ENCODE results near the gene KSR1. TPM values are rescaled to one million over a fixed set of nuclear protein-coding genes. Genes with fewer than 3 reads are reported as not detected.

KSR1 gene
- total and polyA plus RNA-seq, 2 experiments from 2014 or later, result 7.8 to 53.2 TPM

GRCh38 chr17:27669850-27670249 lies 213.6 kb downstream of the KSR1 start:
- Histone ChIP-seq H3K4me3 (no peak overlapping the region), H3K9me2 (ENCODE audit: insufficient read depth) (no peaks in the 10 kb centered on the region), H3K4me2 (no peak overlapping the region), H3K4me1 (ENCODE audit: insufficient read depth) (no peaks in the 10 kb centered on the region), H4K20me1 (replicated peaks; ENCODE audit: insufficient read depth) (no peaks in the 10 kb centered on the region), H3K27me3 (ENCODE audit: insufficient read depth) (no peaks in the 10 kb centered on the region), H3F3A (replicated peaks; ENCODE audit: low read depth) (no peaks in the 10 kb centered on the region), H3K79me2 (replicated peaks; ENCODE audit: insufficient read depth) (no peaks in the 10 kb centered on the region), H3K27ac (ENCODE audit: low read depth) (no peak overlapping the region), H3K36me3 (ENCODE audit: insufficient read depth) (no peaks in the 10 kb centered on the region), H2AFZ (no peak overlapping the region)
- no peaks in the 10 kb centered on the region for H3K4me1 Mint-ChIP-seq
- H3K4me3 Mint-ChIP-seq, result no peak overlapping the region
- DNase-seq (ENCODE audit: low spot score), result no peak
- peaks cover 5% of the 10 kb centered on the region; the same call in 1 of the 3 replicates for H3K9me3 Mint-ChIP-seq
- H3K27me3 Mint-ChIP-seq (ENCODE audit: insufficient read depth, low read depth, poor library complexity), result peaks cover 7% of the 10 kb centered on the region
- no peak for TF ChIP-seq POLR2AphosphoS5 (IDR thresholded peaks at IDR 0.05; ENCODE audit: low read depth)
- no peak for TF ChIP-seq ZNF331 (CRISPR knock-in tag; IDR thresholded peaks at IDR 0.05; ENCODE audit: low read depth)
- TF ChIP-seq, protein P1, sequence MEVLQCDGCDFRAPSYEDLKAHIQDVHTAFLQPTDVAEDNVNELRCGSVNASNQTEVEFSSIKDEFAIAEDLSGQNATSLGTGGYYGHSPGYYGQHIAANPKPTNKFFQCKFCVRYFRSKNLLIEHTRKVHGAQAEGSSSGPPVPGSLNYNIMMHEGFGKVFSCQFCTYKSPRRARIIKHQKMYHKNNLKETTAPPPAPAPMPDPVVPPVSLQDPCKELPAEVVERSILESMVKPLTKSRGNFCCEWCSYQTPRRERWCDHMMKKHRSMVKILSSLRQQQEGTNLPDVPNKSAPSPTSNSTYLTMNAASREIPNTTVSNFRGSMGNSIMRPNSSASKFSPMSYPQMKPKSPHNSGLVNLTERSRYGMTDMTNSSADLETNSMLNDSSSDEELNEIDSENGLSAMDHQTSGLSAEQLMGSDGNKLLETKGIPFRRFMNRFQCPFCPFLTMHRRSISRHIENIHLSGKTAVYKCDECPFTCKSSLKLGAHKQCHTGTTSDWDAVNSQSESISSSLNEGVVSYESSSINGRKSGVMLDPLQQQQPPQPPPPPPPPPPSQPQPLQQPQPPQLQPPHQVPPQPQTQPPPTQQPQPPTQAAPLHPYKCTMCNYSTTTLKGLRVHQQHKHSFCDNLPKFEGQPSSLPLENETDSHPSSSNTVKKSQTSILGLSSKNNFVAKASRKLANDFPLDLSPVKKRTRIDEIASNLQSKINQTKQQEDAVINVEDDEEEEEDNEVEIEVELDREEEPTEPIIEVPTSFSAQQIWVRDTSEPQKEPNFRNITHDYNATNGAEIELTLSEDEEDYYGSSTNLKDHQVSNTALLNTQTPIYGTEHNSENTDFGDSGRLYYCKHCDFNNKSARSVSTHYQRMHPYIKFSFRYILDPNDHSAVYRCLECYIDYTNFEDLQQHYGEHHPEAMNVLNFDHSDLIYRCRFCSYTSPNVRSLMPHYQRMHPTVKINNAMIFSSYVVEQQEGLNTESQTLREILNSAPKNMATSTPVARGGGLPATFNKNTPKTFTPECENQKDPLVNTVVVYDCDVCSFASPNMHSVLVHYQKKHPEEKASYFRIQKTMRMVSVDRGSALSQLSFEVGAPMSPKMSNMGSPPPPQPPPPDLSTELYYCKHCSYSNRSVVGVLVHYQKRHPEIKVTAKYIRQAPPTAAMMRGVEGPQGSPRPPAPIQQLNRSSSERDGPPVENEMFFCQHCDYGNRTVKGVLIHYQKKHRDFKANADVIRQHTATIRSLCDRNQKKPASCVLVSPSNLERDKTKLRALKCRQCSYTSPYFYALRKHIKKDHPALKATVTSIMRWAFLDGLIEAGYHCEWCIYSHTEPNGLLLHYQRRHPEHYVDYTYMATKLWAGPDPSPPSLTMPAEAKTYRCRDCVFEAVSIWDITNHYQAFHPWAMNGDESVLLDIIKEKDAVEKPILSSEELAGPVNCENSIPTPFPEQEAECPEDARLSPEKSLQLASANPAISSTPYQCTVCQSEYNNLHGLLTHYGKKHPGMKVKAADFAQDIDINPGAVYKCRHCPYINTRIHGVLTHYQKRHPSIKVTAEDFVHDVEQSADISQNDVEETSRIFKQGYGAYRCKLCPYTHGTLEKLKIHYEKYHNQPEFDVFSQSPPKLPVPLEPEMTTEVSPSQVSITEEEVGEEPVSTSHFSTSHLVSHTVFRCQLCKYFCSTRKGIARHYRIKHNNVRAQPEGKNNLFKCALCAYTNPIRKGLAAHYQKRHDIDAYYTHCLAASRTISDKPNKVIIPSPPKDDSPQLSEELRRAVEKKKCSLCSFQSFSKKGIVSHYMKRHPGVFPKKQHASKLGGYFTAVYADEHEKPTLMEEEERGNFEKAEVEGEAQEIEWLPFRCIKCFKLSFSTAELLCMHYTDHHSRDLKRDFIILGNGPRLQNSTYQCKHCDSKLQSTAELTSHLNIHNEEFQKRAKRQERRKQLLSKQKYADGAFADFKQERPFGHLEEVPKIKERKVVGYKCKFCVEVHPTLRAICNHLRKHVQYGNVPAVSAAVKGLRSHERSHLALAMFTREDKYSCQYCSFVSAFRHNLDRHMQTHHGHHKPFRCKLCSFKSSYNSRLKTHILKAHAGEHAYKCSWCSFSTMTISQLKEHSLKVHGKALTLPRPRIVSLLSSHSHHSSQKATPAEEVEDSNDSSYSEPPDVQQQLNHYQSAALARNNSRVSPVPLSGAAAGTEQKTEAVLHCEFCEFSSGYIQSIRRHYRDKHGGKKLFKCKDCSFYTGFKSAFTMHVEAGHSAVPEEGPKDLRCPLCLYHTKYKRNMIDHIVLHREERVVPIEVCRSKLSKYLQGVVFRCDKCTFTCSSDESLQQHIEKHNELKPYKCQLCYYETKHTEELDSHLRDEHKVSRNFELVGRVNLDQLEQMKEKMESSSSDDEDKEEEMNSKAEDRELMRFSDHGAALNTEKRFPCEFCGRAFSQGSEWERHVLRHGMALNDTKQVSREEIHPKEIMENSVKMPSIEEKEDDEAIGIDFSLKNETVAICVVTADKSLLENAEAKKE (CRISPR knock-in tag; IDR thresholded peaks at IDR 0.05), result no peak
- TF ChIP-seq, protein P2, sequence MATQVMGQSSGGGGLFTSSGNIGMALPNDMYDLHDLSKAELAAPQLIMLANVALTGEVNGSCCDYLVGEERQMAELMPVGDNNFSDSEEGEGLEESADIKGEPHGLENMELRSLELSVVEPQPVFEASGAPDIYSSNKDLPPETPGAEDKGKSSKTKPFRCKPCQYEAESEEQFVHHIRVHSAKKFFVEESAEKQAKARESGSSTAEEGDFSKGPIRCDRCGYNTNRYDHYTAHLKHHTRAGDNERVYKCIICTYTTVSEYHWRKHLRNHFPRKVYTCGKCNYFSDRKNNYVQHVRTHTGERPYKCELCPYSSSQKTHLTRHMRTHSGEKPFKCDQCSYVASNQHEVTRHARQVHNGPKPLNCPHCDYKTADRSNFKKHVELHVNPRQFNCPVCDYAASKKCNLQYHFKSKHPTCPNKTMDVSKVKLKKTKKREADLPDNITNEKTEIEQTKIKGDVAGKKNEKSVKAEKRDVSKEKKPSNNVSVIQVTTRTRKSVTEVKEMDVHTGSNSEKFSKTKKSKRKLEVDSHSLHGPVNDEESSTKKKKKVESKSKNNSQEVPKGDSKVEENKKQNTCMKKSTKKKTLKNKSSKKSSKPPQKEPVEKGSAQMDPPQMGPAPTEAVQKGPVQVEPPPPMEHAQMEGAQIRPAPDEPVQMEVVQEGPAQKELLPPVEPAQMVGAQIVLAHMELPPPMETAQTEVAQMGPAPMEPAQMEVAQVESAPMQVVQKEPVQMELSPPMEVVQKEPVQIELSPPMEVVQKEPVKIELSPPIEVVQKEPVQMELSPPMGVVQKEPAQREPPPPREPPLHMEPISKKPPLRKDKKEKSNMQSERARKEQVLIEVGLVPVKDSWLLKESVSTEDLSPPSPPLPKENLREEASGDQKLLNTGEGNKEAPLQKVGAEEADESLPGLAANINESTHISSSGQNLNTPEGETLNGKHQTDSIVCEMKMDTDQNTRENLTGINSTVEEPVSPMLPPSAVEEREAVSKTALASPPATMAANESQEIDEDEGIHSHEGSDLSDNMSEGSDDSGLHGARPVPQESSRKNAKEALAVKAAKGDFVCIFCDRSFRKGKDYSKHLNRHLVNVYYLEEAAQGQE (IDR thresholded peaks at IDR 0.05; ENCODE audit: unreplicated experiment), result no peak
- TF ChIP-seq EZH2phosphoT487 (IDR thresholded peaks at IDR 0.05; ENCODE audit: unreplicated experiment), result no peak
- no peak for TF ChIP-seq EZH2 (IDR thresholded peaks at IDR 0.05; ENCODE audit: low read depth, unreplicated experiment)
- TF ChIP-seq ZNF114 (CRISPR knock-in tag; IDR thresholded peaks at IDR 0.05), result no peak
- TF ChIP-seq NANOG (IDR thresholded peaks at IDR 0.05; ENCODE audit: borderline replicate concordance), result no peak
- TF ChIP-seq STAT1 (IDR thresholded peaks at IDR 0.05; ENCODE audit: unreplicated experiment), result no peak
- TF ChIP-seq CREB1 (CRISPR knock-in tag; IDR thresholded peaks at IDR 0.05; ENCODE audit: low read depth), result no peak
- TF ChIP-seq JUNB (IDR thresholded peaks at IDR 0.05; ENCODE audit: unreplicated experiment), result no peak
- TF ChIP-seq, protein P3, sequence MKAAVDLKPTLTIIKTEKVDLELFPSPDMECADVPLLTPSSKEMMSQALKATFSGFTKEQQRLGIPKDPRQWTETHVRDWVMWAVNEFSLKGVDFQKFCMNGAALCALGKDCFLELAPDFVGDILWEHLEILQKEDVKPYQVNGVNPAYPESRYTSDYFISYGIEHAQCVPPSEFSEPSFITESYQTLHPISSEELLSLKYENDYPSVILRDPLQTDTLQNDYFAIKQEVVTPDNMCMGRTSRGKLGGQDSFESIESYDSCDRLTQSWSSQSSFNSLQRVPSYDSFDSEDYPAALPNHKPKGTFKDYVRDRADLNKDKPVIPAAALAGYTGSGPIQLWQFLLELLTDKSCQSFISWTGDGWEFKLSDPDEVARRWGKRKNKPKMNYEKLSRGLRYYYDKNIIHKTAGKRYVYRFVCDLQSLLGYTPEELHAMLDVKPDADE (IDR thresholded peaks at IDR 0.05), result no peak
- no peak for ATAC-seq
- no peaks in the 10 kb centered on the region; the same call in 2 of the 3 replicates for H3K36me3 Mint-ChIP-seq (ENCODE audit: low read depth)
- no peak overlapping the region for H3K27ac Mint-ChIP-seq
